Amniotic epithelial cell (primary cell): Measurements from ENCODE around the gene ZWILCH.

Experiments
- DNase-seq: peaks from one replicate; pipeline ENCODE4 v3.0.0-alpha.2; 2010; ENCODE audit warnings: low read depth

The ZWILCH gene

GRCh38 chr15:66555685-66556084 lies 50.6 kb downstream of the ZWILCH start:
- no peak for DNase-seq

GRCh38 chr15:66558271-66558670 lies 53.1 kb downstream of the ZWILCH start:
- no peak for DNase-seq

DNA sequence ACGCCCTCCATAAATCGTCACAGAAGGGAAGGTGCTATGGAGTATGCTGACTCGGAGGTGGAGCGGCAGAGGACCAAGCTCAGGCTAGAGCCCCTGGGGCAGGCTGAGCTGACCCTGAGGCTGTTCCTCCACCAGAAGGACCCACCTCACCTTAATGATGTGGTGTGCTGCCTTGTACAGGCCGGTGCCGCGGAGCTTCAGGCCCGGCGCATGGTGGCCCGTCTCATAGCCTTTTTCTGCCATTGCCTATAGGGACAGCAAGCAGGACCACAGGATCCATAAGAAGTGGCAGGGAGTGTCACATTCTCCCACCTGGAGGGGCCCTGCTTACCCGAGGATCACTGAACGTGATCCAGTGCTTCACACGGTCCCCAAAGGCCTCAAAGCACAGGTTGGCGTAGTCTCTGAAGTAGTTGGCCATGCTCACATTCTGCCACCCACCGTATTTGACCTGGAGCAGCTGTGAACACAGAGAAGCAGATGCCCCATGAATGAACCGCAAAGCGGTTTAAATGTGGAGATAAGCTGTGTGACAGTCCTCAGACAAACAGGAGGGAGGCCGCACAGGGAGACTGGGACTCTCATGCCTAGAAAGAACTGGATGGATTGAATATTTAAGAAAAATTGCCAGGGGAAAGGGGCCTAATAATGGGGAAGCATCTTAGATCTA lies 55.9 kb downstream of the ZWILCH start:
- no peak for DNase-seq

DNA sequence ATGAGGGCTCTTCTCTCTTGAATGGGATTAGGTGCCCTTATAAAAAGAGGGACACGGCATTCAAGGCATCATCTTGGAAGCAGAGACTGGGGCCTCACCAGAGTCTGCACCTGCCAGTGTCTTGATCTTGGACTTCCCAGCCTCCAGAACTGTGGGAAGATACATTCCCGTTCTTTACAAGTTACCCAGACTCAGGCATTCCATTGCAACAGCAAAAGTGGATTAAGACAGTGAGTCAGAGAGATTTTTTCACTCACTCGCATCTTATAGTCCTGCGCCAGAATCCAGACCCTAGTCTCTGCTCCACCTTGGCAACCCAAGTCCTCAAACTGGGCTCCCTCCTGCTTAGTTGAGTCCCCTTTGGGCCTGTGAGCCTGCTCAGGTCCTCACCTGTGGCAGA lies 58.0 kb downstream of the ZWILCH start:
- peak; percentile 79 for DNase-seq

GRCh38 chr15:66563566-66564110 lies 58.5 kb downstream of the ZWILCH start:
- no peak for DNase-seq

DNA sequence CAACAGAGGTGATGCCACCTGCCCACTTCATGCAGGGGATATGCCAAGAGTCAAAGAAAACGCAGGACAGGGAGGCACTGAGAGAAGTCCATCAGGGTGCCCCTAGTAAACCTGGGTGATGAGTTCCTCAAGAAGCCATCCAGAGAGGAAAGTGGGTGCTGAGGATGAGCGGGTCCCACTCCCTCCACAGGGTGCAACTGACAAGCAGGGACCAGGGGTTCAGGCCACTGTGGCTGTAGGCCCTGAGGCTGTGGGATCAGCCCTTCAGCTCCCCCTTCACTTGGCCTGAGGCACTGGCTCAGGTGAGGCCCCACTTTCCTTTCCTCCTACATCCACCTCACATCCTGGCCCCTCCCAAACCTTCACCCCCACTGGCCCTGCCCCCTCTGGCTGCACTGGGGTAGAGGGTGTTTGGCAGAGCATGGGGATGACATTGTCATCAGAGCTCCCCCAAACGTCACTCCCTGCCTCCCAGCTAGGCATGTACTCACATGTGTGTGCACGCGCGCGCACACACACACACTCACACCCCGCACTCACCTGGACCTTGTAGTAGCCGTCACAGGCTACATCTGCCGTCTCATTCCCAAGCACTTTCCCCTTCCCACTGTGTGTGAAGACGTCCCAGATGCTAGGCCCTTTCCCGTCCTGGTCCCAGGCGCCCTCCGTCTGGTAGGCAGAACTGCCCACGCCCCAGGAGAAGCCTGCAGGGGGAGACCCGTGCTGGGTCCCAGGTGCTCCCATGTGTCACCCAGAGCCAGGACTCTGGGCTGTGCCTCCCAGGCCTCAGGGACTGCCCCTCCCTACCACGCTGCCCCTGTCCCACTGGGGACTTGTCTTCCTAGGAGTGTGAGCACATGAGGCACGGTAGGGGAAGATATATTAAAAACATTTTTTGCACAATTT lies 59.3 kb downstream of the ZWILCH start:
- DNase-seq = no peak

GRCh38 chr15:66565141-66565641 lies 60.1 kb downstream of the ZWILCH start:
- no peak for DNase-seq

DNA sequence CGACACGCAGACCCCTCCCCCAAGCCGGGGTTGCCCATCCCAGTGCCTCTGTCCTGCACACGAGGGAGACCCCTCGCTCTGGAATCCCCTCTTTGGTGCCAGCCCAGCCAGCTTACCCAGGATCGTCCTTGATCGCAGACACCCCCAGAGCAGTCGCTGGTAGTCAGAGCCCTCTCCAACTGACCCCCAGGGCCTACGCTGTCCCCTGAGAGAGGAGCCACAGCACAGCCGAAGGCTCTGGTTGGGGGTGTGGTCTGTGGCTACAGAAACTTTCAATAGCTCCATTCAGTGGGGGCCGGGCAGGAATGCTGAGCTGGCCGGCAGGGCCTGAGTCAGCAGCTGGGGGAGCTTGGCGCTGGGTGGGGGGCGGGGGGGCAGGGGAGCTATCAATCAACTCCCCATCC lies 60.6 kb downstream of the ZWILCH start, which contains the start of gene LCTL:
TSS of gene LCTL (minus strand) at position 258 of the 404 bp plus-strand sequence. CDS start 633 bp downstream, outside the sequence.
- DNase-seq = peak; percentile 47

GRCh38 chr15:66566963-66567531 lies 61.9 kb downstream of the ZWILCH start:
- peak; percentile 60 for DNase-seq

- no peak for DNase-seq
Observed at GRCh38 chr15:66567897-66568296, 62.8 kb downstream of the ZWILCH start.

DNA sequence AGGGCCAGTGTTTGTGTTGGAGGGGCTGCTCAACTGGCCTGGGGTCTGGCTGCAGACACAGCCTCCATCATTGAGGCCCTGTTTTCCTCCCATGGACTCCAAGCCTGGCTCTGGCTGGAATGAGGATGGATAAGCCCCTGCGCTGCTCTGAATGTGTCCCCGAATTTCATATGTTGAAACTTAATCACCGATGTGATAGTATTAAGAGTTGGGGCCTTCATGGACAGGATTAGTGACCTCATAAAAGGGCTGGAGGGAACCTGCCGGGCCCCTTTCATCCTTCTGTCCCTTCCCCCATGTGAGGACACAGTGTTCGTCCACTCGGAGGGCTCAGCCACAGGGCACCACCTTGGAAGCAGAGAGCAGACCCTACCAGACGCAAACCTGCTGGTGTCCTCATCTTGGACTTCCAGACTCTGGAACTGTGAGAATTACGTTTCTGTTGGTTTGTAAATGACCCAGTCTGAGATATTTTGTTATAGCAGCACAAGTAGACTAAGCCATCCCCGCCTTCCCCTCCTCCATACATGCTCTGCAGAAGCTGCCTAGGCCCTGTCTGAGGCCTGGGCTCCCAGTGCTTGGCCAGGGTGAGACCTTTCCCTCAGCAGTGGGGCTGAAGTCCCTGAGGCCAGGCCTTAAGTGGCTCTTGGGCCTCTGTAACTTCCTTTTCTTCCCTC lies 64.5 kb downstream of the ZWILCH start:
- DNase-seq = no peak

- DNase-seq = no peak
Observed at GRCh38 chr15:66570327-66570726, 65.2 kb downstream of the ZWILCH start.

DNA sequence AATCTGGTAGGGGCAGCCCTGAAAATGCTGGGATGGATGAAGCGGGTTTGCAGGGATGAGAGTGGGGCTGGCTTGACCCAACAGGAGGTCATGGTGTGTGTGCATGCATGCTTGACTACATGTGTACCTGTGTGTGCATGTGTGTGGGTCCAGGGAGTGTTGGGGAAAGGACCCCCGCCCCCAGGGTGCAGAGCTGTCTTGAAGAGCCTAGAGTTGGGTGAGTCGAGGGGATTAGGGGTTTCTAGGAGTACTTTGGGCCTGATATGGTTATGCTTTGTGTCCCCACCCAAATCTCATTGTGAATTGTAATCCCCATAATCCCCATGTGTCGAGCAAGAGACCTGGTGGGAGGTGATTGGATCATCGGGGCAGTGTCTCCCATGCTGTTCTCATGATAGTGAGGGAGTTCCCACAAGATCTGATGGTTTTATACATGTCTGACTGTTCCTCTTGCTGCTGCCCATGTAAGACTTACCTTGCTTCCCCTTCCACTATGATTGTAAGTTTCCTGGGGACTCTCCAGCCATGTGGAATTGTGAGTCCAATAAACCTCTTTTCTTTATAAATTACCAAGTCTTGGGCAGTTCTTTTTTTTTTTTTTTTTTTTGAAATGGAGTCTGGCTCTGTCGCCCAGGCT lies 65.8 kb downstream of the ZWILCH start:
- DNase-seq = no peak

DNA sequence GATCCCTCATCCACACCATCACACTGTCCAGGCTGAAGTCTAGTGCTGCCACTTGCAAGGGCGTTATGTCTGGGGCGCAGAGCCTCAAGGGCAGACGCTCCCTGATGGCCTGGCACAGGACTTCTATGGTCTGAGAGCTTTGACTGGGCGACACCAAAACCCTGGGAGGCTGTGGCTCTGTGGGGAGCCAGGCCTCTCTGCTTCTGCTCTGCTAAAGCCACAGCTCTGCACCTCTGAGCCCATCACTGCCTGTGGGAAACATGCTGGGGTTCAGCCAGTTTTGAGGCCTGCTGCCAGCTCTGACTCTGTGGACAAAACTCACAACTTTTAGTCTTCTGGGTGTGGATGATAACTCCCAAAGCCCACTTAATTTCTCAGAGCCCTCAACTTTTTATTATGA lies 67.0 kb downstream of the ZWILCH start:
- DNase-seq = no peak

DNA sequence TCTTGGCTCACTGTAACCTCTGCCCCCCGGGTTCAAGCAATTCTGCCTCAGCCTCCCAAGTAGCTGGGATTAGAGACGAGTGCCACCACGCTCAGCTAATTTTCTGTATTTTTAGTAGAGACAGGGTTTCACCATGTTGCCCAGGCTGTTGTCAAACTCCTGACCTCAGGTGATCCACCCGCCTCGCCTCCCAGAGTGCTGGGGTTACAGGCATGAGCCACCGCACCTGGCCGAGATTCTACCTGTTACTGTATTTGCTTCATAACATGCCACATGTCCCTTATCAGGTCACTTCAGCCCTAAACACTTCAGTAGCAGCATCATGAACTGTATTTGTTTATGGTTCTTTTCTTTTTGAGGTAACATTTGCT lies 68.2 kb downstream of the ZWILCH start:
- DNase-seq = no peak

DNA sequence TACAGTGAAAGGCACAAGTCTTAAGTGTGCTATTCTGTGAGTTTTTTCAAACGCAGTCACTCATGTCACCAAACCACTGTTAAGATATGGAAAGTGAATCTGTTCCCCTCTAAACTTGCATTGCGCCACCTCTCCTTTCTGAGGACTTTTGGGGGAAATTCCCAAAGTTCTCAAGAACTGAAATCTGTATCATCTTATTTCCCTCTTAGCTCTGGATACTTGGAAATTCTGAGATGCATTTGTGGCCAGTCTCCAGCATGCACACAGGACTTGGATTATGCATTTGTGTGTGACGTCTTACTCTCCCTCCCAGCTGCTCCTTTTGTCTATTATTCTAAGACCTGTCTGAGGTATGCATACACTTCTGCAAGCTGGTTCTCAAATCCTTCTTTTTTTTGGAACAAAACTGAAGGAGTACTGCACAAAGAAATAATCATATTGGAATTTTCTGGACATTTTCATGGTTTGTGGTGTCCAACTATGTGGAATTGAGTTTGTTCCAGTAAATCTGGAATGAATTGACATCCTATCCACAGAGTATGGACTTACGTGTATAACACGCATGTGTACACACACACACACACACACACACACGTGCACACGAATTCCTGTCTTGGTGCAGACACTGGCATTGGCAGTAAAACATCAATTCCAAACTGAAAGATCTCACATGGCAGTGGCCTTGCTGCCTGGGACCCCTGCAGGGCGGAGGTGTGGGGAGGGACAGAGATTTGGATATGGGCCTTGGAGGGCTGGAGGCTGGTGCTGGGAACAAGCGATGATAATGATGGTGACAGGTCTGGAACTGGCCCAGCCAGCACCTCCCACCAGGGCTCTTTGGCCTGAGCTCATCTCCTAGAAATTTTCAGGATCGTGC lies 68.8 kb downstream of the ZWILCH start:
- DNase-seq = no peak

DNA sequence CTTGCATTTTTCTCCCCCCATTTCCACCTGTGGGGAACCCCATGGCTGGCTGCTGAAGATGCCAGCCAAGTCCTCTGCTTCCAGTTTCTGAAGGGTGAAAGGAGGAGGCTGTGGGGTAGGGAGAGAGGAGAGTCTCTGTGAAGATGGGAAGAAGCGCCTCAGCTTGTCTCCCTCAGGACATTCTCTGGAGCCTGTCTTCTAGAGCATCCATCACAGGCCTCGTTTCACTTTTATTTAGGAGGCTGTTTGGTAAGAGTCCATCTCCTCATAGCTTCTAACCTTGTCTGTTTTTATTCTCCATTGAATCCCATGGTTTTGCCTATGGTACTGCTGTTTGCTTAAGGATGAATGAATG lies 69.4 kb downstream of the ZWILCH start:
- DNase-seq = no peak

DNA sequence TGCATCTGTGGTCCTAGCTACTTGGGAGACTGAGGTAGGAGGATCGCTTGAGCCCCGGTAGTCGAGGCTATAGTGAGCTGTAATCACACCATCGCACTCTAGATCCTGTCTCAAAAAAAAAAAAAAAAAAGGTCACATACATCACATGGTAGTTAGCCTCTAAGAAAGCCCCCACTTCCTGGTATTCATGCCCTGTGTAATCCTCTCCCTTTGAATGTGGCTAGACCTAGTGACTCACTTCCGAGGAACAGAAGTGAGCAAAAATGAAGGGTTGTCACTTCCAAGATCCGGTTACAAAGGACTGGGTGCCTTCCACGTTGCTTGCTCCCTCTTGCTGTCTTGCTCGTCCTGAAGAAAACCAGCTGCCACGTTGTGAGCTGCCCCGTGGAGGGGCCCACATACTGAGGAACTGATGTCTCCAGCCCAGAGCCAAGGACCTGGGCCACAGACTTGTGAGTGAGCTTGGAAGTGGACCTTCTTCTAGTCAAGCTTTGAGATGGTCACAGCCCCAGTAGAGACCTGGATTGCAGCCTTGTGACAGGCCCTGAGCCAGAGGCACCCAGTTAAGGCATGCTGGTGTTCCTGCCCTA lies 73.3 kb downstream of the ZWILCH start:
- peak; percentile 37 for DNase-seq

DNA sequence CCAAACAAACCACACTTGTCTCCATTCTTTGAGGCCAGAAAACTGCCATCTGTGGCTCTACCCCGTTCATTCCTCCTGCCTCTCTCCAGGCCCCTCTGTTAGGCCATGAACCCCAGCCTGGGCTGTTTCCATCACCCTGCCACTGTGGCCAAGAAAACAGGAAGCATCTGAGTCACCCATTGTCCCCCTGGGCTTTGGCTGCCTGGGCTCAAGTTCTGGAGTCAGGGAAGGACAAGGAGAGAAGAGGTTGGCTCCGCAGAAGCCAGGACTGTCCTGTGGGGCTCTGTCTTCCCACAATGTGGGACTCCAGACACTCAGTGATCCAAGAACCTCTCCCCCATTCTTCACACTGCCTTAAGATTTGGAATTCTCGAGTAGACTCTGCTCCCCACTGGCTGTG lies 75.5 kb downstream of the ZWILCH start:
- no peak for DNase-seq

DNA sequence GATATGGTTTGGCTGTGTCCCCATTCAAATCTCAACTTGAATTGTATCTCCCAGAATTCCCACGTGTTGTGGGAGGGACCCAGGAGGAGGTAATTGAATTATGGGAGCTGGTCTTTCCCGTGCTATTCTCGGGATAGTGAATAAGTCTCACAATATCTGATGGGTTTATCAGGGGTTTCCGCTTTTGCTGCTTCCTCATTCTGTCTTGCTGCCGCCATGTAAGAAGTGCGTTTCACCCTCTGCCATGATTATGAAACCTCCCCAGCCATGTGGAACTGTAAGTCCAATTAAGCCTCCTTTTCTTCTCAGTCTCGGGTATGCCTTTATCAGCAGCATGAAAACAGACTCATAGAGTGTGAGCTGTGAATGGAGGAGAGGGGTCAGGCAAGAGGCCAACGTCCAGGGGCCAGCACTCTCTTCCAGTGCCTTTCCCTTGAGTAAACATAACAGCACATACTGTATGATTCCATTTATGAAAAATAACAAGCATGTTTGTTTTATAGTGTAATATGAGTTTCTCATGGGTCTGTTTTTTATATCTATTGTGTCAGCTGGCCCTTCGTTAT lies 76.9 kb downstream of the ZWILCH start:
- peak; percentile 75 for DNase-seq
